ENCODE measurements around the gene UBN2. TPM values are rescaled to one million over a fixed set of nuclear protein-coding genes. Genes with fewer than 3 reads are reported as not detected.

The UBN2 gene
- total and polyA plus RNA-seq, 3 donors from 2014 or later, result 36.6 to 49.4 (median 38.8) TPM

DNA sequence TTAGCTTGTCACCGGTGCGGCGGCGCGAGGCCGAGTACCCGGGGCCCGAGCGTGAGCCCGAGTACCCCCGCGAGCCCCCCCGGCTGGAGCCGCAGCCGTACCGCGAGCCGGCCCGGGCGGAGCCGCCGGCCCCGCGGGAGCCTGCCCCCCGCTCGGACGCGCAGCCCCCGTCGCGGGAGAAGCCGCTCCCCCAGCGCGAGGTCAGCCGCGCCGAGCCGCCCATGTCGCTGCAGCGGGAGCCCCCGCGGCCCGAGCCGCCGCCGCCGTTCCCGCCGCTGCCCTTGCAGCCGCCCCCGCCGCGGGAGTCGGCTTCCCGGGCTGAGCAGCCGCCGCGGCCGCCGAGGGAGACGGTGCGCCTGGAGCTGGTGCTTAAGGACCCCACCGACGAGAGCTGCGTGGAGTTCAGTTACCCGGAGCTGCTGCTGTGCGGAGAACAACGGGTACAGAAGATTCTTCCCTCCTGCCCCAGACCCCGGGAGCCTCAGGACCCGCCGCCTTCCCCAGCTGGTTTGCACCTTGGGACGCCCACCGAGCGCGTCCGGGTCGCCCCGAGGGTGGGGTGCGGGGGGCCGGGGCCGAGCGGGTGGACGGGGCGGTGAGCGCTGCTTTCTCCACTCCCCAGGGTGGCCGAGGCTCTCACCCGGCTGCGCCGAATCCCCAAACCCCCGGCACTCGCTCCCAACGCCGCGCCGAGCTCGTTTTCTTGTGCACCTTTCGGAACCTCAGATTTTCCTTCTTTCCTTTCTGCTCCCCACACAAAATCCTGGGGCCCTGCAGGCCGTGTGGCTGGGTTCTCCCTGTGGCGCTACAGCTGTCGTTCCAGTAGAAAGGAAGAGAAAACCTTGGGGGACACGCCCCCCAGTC, 708 bp downstream of the UBN2 start:
- TF ChIP-seq POLR2A (IDR thresholded peaks at IDR 0.05), result no peak
- TF ChIP-seq, protein P1, sequence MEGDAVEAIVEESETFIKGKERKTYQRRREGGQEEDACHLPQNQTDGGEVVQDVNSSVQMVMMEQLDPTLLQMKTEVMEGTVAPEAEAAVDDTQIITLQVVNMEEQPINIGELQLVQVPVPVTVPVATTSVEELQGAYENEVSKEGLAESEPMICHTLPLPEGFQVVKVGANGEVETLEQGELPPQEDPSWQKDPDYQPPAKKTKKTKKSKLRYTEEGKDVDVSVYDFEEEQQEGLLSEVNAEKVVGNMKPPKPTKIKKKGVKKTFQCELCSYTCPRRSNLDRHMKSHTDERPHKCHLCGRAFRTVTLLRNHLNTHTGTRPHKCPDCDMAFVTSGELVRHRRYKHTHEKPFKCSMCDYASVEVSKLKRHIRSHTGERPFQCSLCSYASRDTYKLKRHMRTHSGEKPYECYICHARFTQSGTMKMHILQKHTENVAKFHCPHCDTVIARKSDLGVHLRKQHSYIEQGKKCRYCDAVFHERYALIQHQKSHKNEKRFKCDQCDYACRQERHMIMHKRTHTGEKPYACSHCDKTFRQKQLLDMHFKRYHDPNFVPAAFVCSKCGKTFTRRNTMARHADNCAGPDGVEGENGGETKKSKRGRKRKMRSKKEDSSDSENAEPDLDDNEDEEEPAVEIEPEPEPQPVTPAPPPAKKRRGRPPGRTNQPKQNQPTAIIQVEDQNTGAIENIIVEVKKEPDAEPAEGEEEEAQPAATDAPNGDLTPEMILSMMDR (IDR thresholded peaks at IDR 0.05), result no peak
- intact Hi-C loops (cut with DNase I; ENCODE audit: low total_unique reads), result no loop called here
- Histone ChIP-seq H3K9me3 (no peaks in the 10 kb centered on the region), H3K27ac (peak overlapping the region; percentile 90 to 98), H3K4me3 (peak overlapping the region; percentile 82 to 100), H3K27me3 (no peaks in the 10 kb centered on the region), H3K36me3 (ENCODE audit: low read depth, missing control alignments) (no peaks in the 10 kb centered on the region), H3K4me1 (peaks cover 4% of the 10 kb centered on the region)
- peak; percentile 58 for DNase-seq
- WGBS, 2 donors, result 0 to 2% methylated on average over 27 to 74 of the region's 101 CpGs

DNA sequence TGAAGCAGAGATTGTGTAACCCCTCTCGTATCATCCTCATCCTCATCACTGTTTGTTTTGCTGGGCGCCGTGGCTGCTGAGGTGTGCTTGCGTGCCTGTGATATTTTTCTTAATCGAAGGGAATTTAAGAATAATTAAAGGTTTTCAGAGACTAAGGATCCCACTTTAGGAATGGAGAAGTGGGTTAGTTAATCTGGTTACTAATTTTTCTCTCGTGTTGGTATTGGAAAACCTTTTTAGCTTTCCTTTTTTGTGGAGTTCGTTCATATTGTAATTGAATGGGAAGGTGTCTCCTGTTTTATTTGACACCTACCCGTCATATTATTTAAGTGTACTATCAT, 1.3 kb downstream of the UBN2 start:
- Histone ChIP-seq H3K36me3 (ENCODE audit: low read depth, missing control alignments) (no peaks in the 10 kb centered on the region), H3K4me1 (peaks cover 4% of the 10 kb centered on the region), H3K9me3 (no peaks in the 10 kb centered on the region), H3K4me3 (peak overlapping the region; percentile 82 to 100), H3K27me3 (no peaks in the 10 kb centered on the region), H3K27ac (peak overlapping the region in 1 of 2 donors; percentile 98)
- TF ChIP-seq, protein P1 (IDR thresholded peaks at IDR 0.05), result no peak
- no peak for TF ChIP-seq POLR2A (IDR thresholded peaks at IDR 0.05)
- no peak for DNase-seq
- intact Hi-C loops (cut with DNase I; ENCODE audit: low total_unique reads), result no loop called here
- WGBS, 2 donors, result 4 to 7% methylated on average over 8 of the region's 8 CpGs

DNA sequence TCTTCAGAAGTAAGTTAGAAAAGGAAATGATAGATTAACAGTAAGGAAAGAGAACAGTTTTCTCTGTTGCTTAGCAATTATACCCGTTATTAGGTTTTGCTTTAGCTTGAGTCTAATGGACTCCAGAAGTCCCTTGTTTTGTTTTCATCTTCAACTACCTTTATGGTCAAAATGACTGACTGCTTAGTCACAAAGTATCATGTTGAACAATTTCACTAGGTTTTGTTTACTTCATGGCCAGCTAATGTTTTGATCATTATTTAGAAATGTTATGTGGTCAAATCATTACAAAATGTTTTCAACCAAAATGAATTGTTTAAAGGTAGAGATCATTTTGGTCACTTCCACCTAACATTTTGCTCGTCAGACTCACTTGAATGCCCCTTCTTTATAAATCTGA, 1.9 kb downstream of the UBN2 start:
- 19 to 29% methylated on average over 2 of the region's 2 CpGs for WGBS, 2 donors
- Histone ChIP-seq H3K27me3 (no peaks in the 10 kb centered on the region), H3K4me1 (peaks cover 4% of the 10 kb centered on the region), H3K27ac (no peak overlapping the region), H3K9me3 (no peaks in the 10 kb centered on the region), H3K36me3 (ENCODE audit: low read depth, missing control alignments) (no peaks in the 10 kb centered on the region), H3K4me3 (peak overlapping the region in 1 of 2 donors; percentile 82)
- TF ChIP-seq POLR2A (IDR thresholded peaks at IDR 0.05), result no peak
- TF ChIP-seq, protein P1 (IDR thresholded peaks at IDR 0.05), result no peak
- DNase-seq, result no peak
- intact Hi-C loops (cut with DNase I; ENCODE audit: low total_unique reads), result no loop called here

DNA sequence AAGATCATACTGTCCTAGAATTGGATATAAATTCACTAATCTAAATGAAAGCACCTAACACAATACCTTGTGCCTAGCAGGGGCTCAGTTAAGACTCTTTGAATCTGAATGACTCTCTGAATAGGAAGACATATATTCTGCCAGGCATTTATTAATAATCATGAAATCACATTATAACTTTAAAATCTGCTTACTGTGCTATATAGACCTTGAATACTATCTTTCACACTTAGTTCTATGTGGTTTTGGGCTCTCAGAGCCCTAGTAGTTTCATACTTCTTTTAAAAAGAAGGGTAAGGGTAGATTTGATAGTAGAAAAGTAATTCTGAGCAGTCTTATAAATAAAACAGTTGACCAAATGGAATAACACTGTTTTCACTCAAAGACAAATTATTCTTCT, 10.2 kb downstream of the UBN2 start:
- Histone ChIP-seq H3K9me3 (no peaks in the 10 kb centered on the region), H3K27ac (no peak overlapping the region), H3K4me1 (no peaks in the 10 kb centered on the region), H3K4me3 (no peak overlapping the region), H3K27me3 (no peaks in the 10 kb centered on the region), H3K36me3 (ENCODE audit: low read depth, missing control alignments) (no peaks in the 10 kb centered on the region)
- TF ChIP-seq, protein P1 (IDR thresholded peaks at IDR 0.05), result no peak
- no peak for TF ChIP-seq POLR2A (IDR thresholded peaks at IDR 0.05)
- no peak for DNase-seq
- intact Hi-C loops (cut with DNase I; ENCODE audit: low total_unique reads), result no loop called here
